ENCODE measurements around the gene MAGI2.

GRCh38 chr7:79454361-79454960 lies 994 bp upstream of the MAGI2 start:
- TF ChIP-seq CTCF (conservative IDR thresholded peaks at IDR 0.05; ENCODE audit: low read length) (no peak), EZH2phosphoT487 (IDR thresholded peaks at IDR 0.05; ENCODE audit: borderline replicate concordance, low read depth, low read length) (no peak)
